HCT116 (cell line): ENCODE measurements around the gene FAM229B. TPM values are rescaled to one million over a fixed set of nuclear protein-coding genes. Genes with fewer than 3 reads are reported as not detected.

Experiments used
- ATAC-seq: fragments of 200-7000 bp; cut with Tn5 transposase; 2 replicates; pipeline ENCODE4 v1.9.1; 2020; ENCODE audit warnings: mild to moderate bottlenecking, moderate library complexity
- BruUV-seq: library from RNA; stranded (reverse); fragments of 400-500 nt; replicated peaks from 2 replicates; lab custom pipeline; 2021; lab: Mats Ljungman, UMichigan
- CTCF ChIA-PET: fragments of 300-600 bp; sonication (Branson Sonifier 250); formaldehyde crosslinking; loops from one replicate; lab custom pipeline; 2021; ENCODE audit warnings: antibody characterized with exemption; lab: Charles Lee
- POLR2A ChIA-PET: fragments of 300-600, 350-600 bp; sonication (Branson Sonifier 250); formaldehyde crosslinking; loops from one replicate; lab custom pipeline; 2021; ENCODE audit warnings: antibody characterized with exemption; lab: Charles Lee
- RAD21 ChIA-PET, 2 experiments: fragments of 300-600 bp; sonication (Branson Sonifier 250); formaldehyde crosslinking; loops; one replicate each; lab custom pipeline; 2023; ENCODE audit warnings: low total read pairs in 2 of 2; ENCODE audit not compliant: uncharacterized antibody in 2 of 2, unreplicated experiment in 2 of 2, low non-redundant PET in 1 of 2; lab: Charles Lee
- DNase-seq: peaks from one replicate; pipeline ENCODE4 v3.0.0-alpha.2; 2010; ENCODE audit warnings: low read depth, low spot score
- H2AFZ ChIP-seq: fragments of 200-600 bp; shearing (Covaris generic), sonication (generic); 2 replicates; pipeline ENCODE4 v1.6.1; 2017; ENCODE audit warnings: low read depth, mixed run types, mixed read lengths, antibody characterized with exemption, low read length; ENCODE audit not compliant: poor library complexity, severe bottlenecking
- H3K27ac ChIP-seq: 2 replicates; pipeline ENCODE4 v1.5.1; 2012; ENCODE audit warnings: low read depth, low read length
- H3K27me3 ChIP-seq: fragments of 200-600 bp; sonication (generic); 2 replicates; pipeline ENCODE4 v1.6.1; 2016; ENCODE audit warnings: mixed run types, low read length, mixed read lengths; ENCODE audit not compliant: insufficient read depth
- H3K36me3 ChIP-seq, 2 experiments: fragments of 200-500 bp in 1 of 2; fragments of 200-600 bp in 1 of 2; sonication (Bioruptor generic) in 1 of 2; sonication (generic) in 1 of 2; 2 replicates each; pipeline versions ENCODE4 v1.5.1 to v1.6.1; 2014 to 2016; ENCODE audit warnings: low read length in 2 of 2, inconsistent platforms in 1 of 2, mixed read lengths in 1 of 2, mixed run types in 1 of 2; ENCODE audit not compliant: insufficient read depth in 2 of 2, control insufficient read depth in 1 of 2
- H3K4me1 ChIP-seq, 2 experiments: fragments of 200-600 bp in 1 of 2; sonication (generic) in 1 of 2; 2 replicates each; pipeline versions ENCODE4 v1.5.1 to v1.6.1; 2012 to 2017; ENCODE audit warnings: low read length in 2 of 2, inconsistent platforms in 1 of 2, mild to moderate bottlenecking in 1 of 2, mixed read lengths in 1 of 2, mixed run types in 1 of 2, moderate library complexity in 1 of 2; ENCODE audit not compliant: insufficient read depth in 2 of 2, control insufficient read depth in 1 of 2
- H3K4me2 ChIP-seq: fragments of 200-600 bp; sonication (generic); 2 replicates; pipeline ENCODE4 v1.6.1; 2017; ENCODE audit warnings: mixed run types, low read length, mixed read lengths
- H3K4me3 ChIP-seq, 2 experiments: fragments of 200-600 bp in 1 of 2; sonication (generic) in 1 of 2; replicated peaks in 1 of 2; 2 replicates each; pipeline ENCODE4 v1.5.1; 2011 to 2016; ENCODE audit warnings: low read length in 2 of 2, control low read depth in 1 of 2, low read depth in 1 of 2, mild to moderate bottlenecking in 1 of 2, mixed read lengths in 1 of 2, mixed run types in 1 of 2
- H3K79me2 ChIP-seq: fragments of 200-600 bp; sonication (generic); 2 replicates; pipeline ENCODE4 v1.6.1; 2017; ENCODE audit warnings: mild to moderate bottlenecking, mixed run types, low read length, moderate library complexity, mixed read lengths; ENCODE audit not compliant: insufficient read depth
- H3K9ac ChIP-seq: fragments of 200-600 bp; sonication (generic); 2 replicates; pipeline ENCODE4 v1.6.1; 2016; ENCODE audit warnings: low read length, mixed read lengths
- H3K9me2 ChIP-seq: fragments of 200-600 bp; sonication (generic), shearing (Covaris generic); 2 replicates; pipeline ENCODE4 v1.6.1; 2017; ENCODE audit warnings: mixed run types, mild to moderate bottlenecking, moderate library complexity; ENCODE audit not compliant: insufficient read depth
- H3K9me3 ChIP-seq, 2 experiments: fragments of 200-500 bp in 1 of 2; fragments of 200-600 bp in 1 of 2; sonication (Bioruptor generic) in 1 of 2; sonication (generic) in 1 of 2; 2 replicates each; pipeline ENCODE4 v1.6.1; 2014 to 2017; ENCODE audit warnings: low read length in 2 of 2, mixed read lengths in 2 of 2, inconsistent platforms in 1 of 2, low read depth in 1 of 2, mild to moderate bottlenecking in 1 of 2, mixed run types in 1 of 2, moderate library complexity in 1 of 2; ENCODE audit not compliant: control insufficient read depth in 1 of 2, insufficient read depth in 1 of 2
- H4K20me1 ChIP-seq: fragments of 200-600 bp; sonication (generic), shearing (Covaris generic); 2 replicates; pipeline ENCODE4 v1.6.1; 2017; ENCODE audit warnings: mixed run types, mild to moderate bottlenecking, moderate library complexity; ENCODE audit not compliant: insufficient read depth
- EZH2 ChIP-seq: fragments of 200-600 bp; sonication (generic); IDR thresholded peaks from 2 replicates; pipeline ENCODE4 v1.6.1; 2017; ENCODE audit warnings: antibody characterized with exemption, mixed run types
- EZH2phosphoT487 ChIP-seq: fragments of 200-600 bp; IDR thresholded peaks from 2 replicates; pipeline ENCODE4 v1.6.1; 2018; ENCODE audit warnings: antibody characterized with exemption, borderline replicate concordance
- FOSL1 ChIP-seq: IDR thresholded peaks from 2 replicates; pipeline ENCODE4 v1.6.1; 2012; ENCODE audit warnings: low read depth
- JUND ChIP-seq: IDR thresholded peaks from 2 replicates; pipeline ENCODE4 v1.6.1; 2012
- SRF ChIP-seq: IDR thresholded peaks from 2 replicates; pipeline ENCODE4 v1.6.1; 2012; ENCODE audit warnings: low read depth
- YY1 ChIP-seq: IDR thresholded peaks from 2 replicates; pipeline ENCODE4 v1.6.1; 2011; ENCODE audit warnings: low read length, low read depth, moderate library complexity, mild to moderate bottlenecking; ENCODE audit not compliant: insufficient replicate concordance; ENCODE audit errors: extremely low read depth
- ZNF274 ChIP-seq: fragments of 200-500 bp; sonication (Bioruptor generic); IDR thresholded peaks from 2 replicates; pipeline ENCODE4 v1.6.1; 2014; ENCODE audit warnings: mild to moderate bottlenecking, low read depth, low read length, inconsistent platforms
- intact Hi-C: fragments of 100-400 bp; cut with micrococcal nuclease; formaldehyde crosslinking; loops from 2 replicates; pipeline ENCODE4 v1.10.0; 2022
- total RNA-seq: library from RNA; stranded (reverse); gene quantifications from one replicate; pipeline ENCODE4 v1.2.1, GENCODE V29; 2021; ENCODE audit not compliant: unreplicated experiment
- TF ChIP-seq, protein P1 (sequence below): IDR thresholded peaks from 2 replicates; pipeline ENCODE4 v1.6.1; 2012
- TF ChIP-seq, protein P2 (sequence below): IDR thresholded peaks from 2 replicates; pipeline ENCODE4 v1.6.1; 2011; ENCODE audit warnings: mild to moderate bottlenecking, low read length, moderate library complexity; ENCODE audit not compliant: insufficient replicate concordance; ENCODE audit errors: extremely low read depth
- TF ChIP-seq, protein P3 (sequence below): IDR thresholded peaks from 2 replicates; pipeline ENCODE4 v1.6.1; 2012

Gene FAM229B
- total RNA-seq, 1 experiment from 2014 or later, result 11.4 TPM

DNA sequence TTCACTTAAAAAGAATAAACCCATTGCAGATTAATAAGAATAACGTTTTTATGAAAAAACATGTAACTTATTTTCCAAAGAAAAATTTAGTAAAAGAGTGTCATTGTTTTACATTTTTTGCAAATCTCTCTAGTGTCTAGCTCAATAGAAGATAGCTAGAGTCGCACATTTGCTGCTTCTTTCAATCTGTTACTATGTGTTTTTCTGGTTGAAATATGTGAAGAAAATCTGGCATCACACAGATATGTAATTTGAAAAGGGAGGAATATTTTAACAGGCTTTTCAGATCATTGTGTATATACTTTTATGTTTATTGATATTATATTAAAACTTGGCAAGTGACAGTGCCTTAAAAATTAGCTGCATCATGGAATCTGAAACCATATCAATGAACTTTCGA, 24.4 kb upstream of the FAM229B start:
- Histone ChIP-seq H3K4me2 (no peak overlapping the region), H3K27ac (no peak overlapping the region)
- POLR2A ChIA-PET, result no interaction called here
- TF ChIP-seq, protein P1, sequence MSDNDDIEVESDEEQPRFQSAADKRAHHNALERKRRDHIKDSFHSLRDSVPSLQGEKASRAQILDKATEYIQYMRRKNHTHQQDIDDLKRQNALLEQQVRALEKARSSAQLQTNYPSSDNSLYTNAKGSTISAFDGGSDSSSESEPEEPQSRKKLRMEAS, result no peak
- TF ChIP-seq FOSL1, result no peak
- TF ChIP-seq ZNF274, result no peak
- no peak for TF ChIP-seq SRF
- no peak for TF ChIP-seq EZH2
- TF ChIP-seq, protein P2, sequence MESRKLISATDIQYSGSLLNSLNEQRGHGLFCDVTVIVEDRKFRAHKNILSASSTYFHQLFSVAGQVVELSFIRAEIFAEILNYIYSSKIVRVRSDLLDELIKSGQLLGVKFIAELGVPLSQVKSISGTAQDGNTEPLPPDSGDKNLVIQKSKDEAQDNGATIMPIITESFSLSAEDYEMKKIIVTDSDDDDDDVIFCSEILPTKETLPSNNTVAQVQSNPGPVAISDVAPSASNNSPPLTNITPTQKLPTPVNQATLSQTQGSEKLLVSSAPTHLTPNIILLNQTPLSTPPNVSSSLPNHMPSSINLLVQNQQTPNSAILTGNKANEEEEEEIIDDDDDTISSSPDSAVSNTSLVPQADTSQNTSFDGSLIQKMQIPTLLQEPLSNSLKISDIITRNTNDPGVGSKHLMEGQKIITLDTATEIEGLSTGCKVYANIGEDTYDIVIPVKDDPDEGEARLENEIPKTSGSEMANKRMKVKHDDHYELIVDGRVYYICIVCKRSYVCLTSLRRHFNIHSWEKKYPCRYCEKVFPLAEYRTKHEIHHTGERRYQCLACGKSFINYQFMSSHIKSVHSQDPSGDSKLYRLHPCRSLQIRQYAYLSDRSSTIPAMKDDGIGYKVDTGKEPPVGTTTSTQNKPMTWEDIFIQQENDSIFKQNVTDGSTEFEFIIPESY, result no peak
- no peak for TF ChIP-seq YY1
- TF ChIP-seq, all 23 proteins: peak for 0
- DNase-seq (no peak), ATAC-seq (no peak)
- H3K9me3 ChIP-seq, result no peaks in the 10 kb centered on the region
- no peaks in the 10 kb centered on the region for H3K9me2 ChIP-seq
- ChIA-PET RAD21 (no interaction called here), CTCF (interaction anchor here (1.1 kb wide), 1 partner anchor 13 kb away, joined by 3 read pairs; no protein-coding TSS in a partner anchor)
- no peaks in the 10 kb centered on the region for H3K4me1 ChIP-seq
- no TSS peak for BruUV-seq
- no peak overlapping the region for H2AFZ ChIP-seq
- H3K9ac ChIP-seq, result no peak overlapping the region
- no peaks in the 10 kb centered on the region for H4K20me1 ChIP-seq
- intact Hi-C loops, result no loop called here
- H3K79me2 ChIP-seq, result no peaks in the 10 kb centered on the region
- no peak overlapping the region for H3K4me3 ChIP-seq
- H3K36me3 ChIP-seq, result no peaks in the 10 kb centered on the region
- H3K27me3 ChIP-seq, result no peaks in the 10 kb centered on the region

DNA sequence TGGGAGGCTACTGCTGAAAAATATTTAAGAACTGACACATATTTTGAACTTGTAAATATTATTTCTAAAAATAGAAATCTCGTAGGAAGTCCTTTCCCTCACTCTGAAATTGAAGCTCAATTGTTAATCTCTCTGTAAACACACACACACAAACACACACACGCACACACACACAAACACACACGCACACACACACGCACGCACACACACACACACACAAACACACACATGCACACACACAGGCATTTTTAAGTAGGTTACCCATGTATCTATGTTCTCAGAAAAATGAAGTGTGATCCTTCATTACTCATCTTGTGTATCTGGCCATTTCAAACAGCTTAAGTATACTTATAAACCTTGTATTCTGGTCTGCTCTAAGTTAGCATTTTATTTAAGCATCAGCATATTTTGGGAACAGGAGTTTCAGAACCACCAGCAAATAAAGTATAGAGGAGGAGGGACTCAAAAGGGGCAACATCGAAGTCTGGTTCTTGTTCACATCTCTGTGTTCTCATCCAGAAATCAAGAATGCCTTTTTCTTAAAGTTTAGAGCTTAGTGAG, 21.9 kb upstream of the FAM229B start:
- intact Hi-C loops, result no loop called here
- H3K9me3 ChIP-seq, result no peaks in the 10 kb centered on the region
- no peaks in the 10 kb centered on the region for H4K20me1 ChIP-seq
- no peaks in the 10 kb centered on the region for H3K9me2 ChIP-seq
- BruUV-seq, result no TSS peak
- ATAC-seq (no peak), DNase-seq (no peak)
- H3K4me3 ChIP-seq, result no peak overlapping the region
- CTCF ChIA-PET, result no interaction called here
- RAD21 ChIA-PET, result no interaction called here
- no peaks in the 10 kb centered on the region for H3K79me2 ChIP-seq
- H3K36me3 ChIP-seq, result peaks cover 0 to under 1% of the 10 kb centered on the region in 2 experiments; a peak in 1 of 4 replicates
- TF ChIP-seq EZH2, result no peak
- TF ChIP-seq JUND, result no peak
- no peak for TF ChIP-seq EZH2phosphoT487
- TF ChIP-seq, protein P3, sequence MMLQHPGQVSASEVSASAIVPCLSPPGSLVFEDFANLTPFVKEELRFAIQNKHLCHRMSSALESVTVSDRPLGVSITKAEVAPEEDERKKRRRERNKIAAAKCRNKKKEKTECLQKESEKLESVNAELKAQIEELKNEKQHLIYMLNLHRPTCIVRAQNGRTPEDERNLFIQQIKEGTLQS, result no peak
- no peak overlapping the region for H3K4me2 ChIP-seq
- no peak overlapping the region for H3K9ac ChIP-seq
- no peaks in the 10 kb centered on the region for H3K4me1 ChIP-seq
- H3K27ac ChIP-seq, result no peak overlapping the region
- no peaks in the 10 kb centered on the region for H3K27me3 ChIP-seq
- POLR2A ChIA-PET, result no interaction called here
- H2AFZ ChIP-seq, result no peak overlapping the region
